ENCODE measurements around the gene SCD5. TPM values are rescaled to one million over a fixed set of nuclear protein-coding genes. Genes with fewer than 3 reads are reported as not detected.

SCD5 gene
- total RNA-seq, 4 donors from 2014 or later, result 27.6 to 79.3 (median 55.3) TPM

GRCh38 chr4:82623121-82623683 is 175.4 kb downstream of the SCD5 start:
- no peaks in the 10 kb centered on the region for H3K9me3 ChIP-seq
- H3K27me3 ChIP-seq, result no peaks in the 10 kb centered on the region
- H3K27ac ChIP-seq, result no peak overlapping the region
- no peaks in the 10 kb centered on the region for H3K36me3 ChIP-seq
- no peak for DNase-seq (ENCODE audit: low spot score in 2 of 2)
- WGBS, 2 donors, result 54 to 66% methylated on average over 4 of the region's 4 CpGs
- TF ChIP-seq CTCF (IDR thresholded peaks at IDR 0.05), result no peak
- TF ChIP-seq POLR2A (IDR thresholded peaks at IDR 0.05), result no peak
- TF ChIP-seq EP300 (IDR thresholded peaks at IDR 0.05), result no peak
- peaks cover 0 to 6% (median 0%) of the 10 kb centered on the region in 4 donors for H3K4me1 ChIP-seq
- no peak overlapping the region for H3K4me3 ChIP-seq

- DNase-seq (ENCODE audit: low spot score in 2 of 2), result no peak
- Histone ChIP-seq H3K4me3 (no peak overlapping the region), H3K27ac (no peak overlapping the region), H3K36me3 (no peaks in the 10 kb centered on the region), H3K9me3 (no peaks in the 10 kb centered on the region), H3K4me1 (peaks cover 0 to 6% (median 0%) of the 10 kb centered on the region in 4 donors), H3K27me3 (no peaks in the 10 kb centered on the region)
- no peak for TF ChIP-seq CTCF (IDR thresholded peaks at IDR 0.05)
- no peak for TF ChIP-seq EP300 (IDR thresholded peaks at IDR 0.05)
- no peak for TF ChIP-seq POLR2A (IDR thresholded peaks at IDR 0.05)
- 68 to 84% methylated on average over 3 of the region's 3 CpGs for WGBS, 2 donors
Measured at GRCh38 chr4:82621251-82621650, 177.3 kb downstream of the SCD5 start.

DNA sequence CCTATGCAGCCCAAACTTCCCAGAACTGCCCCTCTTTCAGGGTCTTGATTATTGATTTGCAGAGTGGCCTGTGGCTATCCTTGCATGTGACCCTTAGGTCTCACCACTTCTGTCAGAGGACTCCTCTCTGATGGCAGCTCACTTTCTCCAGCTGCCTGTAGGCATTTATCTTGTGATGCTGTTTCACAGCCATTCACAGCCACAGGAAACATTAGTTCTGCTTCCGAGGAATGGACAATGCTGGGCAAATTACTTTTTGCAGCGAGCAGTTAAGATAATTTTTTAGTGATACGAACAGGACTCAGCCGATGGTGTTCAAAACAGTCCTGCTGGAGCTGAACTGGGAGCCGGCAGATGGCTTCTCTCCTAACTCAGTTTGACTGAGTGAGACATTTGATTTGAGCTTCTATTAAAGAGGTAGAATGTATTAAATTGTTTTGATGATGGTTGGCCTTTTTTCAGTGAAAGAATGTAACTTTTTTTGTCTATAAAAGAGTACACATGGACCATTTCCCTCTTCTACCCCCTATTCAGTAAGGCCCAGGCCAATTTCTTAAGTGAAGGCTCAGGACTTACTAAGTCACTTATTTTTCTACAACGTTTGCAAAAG is 178.4 kb downstream of the SCD5 start:
- no peaks in the 10 kb centered on the region for H3K36me3 ChIP-seq
- no peak for DNase-seq (ENCODE audit: low spot score in 2 of 2)
- H3K27me3 ChIP-seq, result no peaks in the 10 kb centered on the region
- no peak overlapping the region for H3K27ac ChIP-seq
- H3K4me3 ChIP-seq, result no peak overlapping the region
- H3K9me3 ChIP-seq, result no peaks in the 10 kb centered on the region
- WGBS, 2 donors, result 54 to 57% methylated on average over 6 of the region's 6 CpGs
- TF ChIP-seq POLR2A (IDR thresholded peaks at IDR 0.05) (no peak), CTCF (IDR thresholded peaks at IDR 0.05) (no peak), EP300 (IDR thresholded peaks at IDR 0.05) (no peak)
- peaks cover 0 to 6% (median 0%) of the 10 kb centered on the region in 4 donors for H3K4me1 ChIP-seq

DNA sequence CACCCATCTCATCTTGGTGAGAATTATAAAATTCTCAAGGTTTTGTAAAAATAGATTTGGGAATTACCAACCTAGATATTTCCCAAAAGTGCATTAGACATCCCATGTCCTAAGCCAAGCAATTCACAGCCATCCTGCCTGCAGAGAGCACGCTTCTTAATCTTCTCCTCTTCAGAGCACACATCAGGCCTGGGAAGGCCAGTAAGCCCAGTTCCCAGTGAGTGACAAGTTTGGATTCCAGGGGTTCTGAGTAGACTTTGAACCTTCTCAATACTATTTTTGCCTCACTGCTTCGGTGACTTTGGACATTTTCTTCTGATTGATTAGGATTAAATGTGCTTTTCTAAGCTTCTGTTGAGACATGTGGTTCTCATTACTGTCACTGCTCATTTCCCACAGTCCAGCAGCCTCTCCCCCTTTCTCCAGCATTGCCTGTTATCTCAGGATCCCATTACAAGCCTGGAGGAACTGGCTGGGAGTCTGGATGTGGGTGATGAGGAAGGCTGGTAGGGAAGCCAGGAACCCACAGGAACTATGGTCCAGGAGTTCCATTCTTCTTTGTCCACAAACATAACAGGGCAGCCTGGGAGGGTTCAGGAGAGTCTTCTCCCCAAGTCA is 180.4 kb downstream of the SCD5 start:
- no peak overlapping the region for H3K4me3 ChIP-seq
- H3K27me3 ChIP-seq, result no peaks in the 10 kb centered on the region
- 66 to 78% methylated on average over 2 of the region's 2 CpGs for WGBS, 2 donors
- H3K9me3 ChIP-seq, result no peaks in the 10 kb centered on the region
- TF ChIP-seq CTCF (IDR thresholded peaks at IDR 0.05), result no peak
- no peak for TF ChIP-seq EP300 (IDR thresholded peaks at IDR 0.05)
- no peak for TF ChIP-seq POLR2A (IDR thresholded peaks at IDR 0.05)
- DNase-seq (ENCODE audit: low spot score in 2 of 2), result no peak
- H3K27ac ChIP-seq, result no peak overlapping the region
- peaks cover 0 to 4% (median 0%) of the 10 kb centered on the region in 4 donors for H3K4me1 ChIP-seq
- no peaks in the 10 kb centered on the region for H3K36me3 ChIP-seq

- H3K27me3 ChIP-seq, result no peaks in the 10 kb centered on the region
- no peaks in the 10 kb centered on the region for H3K4me1 ChIP-seq
- 86 to 89% methylated on average over 5 of the region's 5 CpGs for WGBS, 2 donors
- no peak overlapping the region for H3K4me3 ChIP-seq
- no peak for TF ChIP-seq EP300 (IDR thresholded peaks at IDR 0.05)
- no peak for TF ChIP-seq CTCF (IDR thresholded peaks at IDR 0.05)
- no peak for TF ChIP-seq POLR2A (IDR thresholded peaks at IDR 0.05)
- no peaks in the 10 kb centered on the region for H3K36me3 ChIP-seq
- no peak for DNase-seq (ENCODE audit: low spot score in 2 of 2)
- H3K27ac ChIP-seq, result no peak overlapping the region
- H3K9me3 ChIP-seq, result no peaks in the 10 kb centered on the region
Measured at GRCh38 chr4:82614838-82615449, 183.7 kb downstream of the SCD5 start.

All from tibial nerve (tissue), 4 donors.